OCI-LY7 (cell line): Measurements from ENCODE around the gene SEMA6B. TPM values are rescaled to one million over a fixed set of nuclear protein-coding genes. Genes with fewer than 3 reads are reported as not detected.
A peak's percentile ranks its signal among the peaks of the same experiment; 100 is the strongest.

Source experiments
- BruUV-seq: library from RNA; stranded (reverse); fragments of 400-500 nt; replicated peaks from 2 replicates; lab custom pipeline; 2021; lab: Mats Ljungman, UMichigan
- CTCF ChIA-PET: fragments of 300-600 bp; sonication (Branson Sonifier 250); formaldehyde crosslinking; loops from one replicate; lab custom pipeline; 2022; ENCODE audit warnings: antibody characterized with exemption; ENCODE audit not compliant: unreplicated experiment; lab: Charles Lee
- POLR2A ChIA-PET: fragments of 300-600 bp; sonication (Branson Sonifier 250); formaldehyde crosslinking; loops from one replicate; lab custom pipeline; 2022; ENCODE audit warnings: antibody characterized with exemption; lab: Charles Lee
- DNase-seq: peaks from one replicate; pipeline ENCODE4 v3.0.0-alpha.2; 2015; ENCODE audit warnings: low spot score
- H2AFZ ChIP-seq: fragments of 200-600 bp; sonication (generic), shearing (Covaris generic); 2 replicates; pipeline ENCODE4 v1.6.1; 2014; ENCODE audit warnings: mild to moderate bottlenecking, antibody characterized with exemption, low read length, moderate library complexity
- H3K27ac ChIP-seq: fragments of 200-600 bp; sonication (generic); 2 replicates; pipeline ENCODE4 v1.5.1; 2014; ENCODE audit warnings: mixed run types, low read depth, mild to moderate bottlenecking, moderate library complexity, low read length, inconsistent platforms; ENCODE audit not compliant: poor library complexity, severe bottlenecking
- H3K36me3 ChIP-seq: fragments of 200-600 bp; sonication (generic); 2 replicates; pipeline ENCODE4 v1.6.1; 2014; ENCODE audit warnings: mild to moderate bottlenecking, antibody characterized with exemption, low read length, moderate library complexity, mixed read lengths; ENCODE audit not compliant: insufficient read depth
- H3K4me1 ChIP-seq: fragments of 200-600 bp; sonication (generic); 2 replicates; pipeline ENCODE4 v1.5.1; 2014; ENCODE audit warnings: mild to moderate bottlenecking, low read length; ENCODE audit not compliant: insufficient read depth, poor library complexity, severe bottlenecking
- H3K4me2 ChIP-seq: fragments of 200-600 bp; sonication (generic); 2 replicates; pipeline ENCODE4 v1.6.1; 2014; ENCODE audit warnings: mild to moderate bottlenecking, low read length
- H3K4me3 ChIP-seq: fragments of 200-600 bp; sonication (generic); 2 replicates; pipeline ENCODE4 v1.5.1; 2014; ENCODE audit warnings: mild to moderate bottlenecking, low read depth, low read length; ENCODE audit not compliant: poor library complexity, severe bottlenecking
- H3K79me2 ChIP-seq: fragments of 200-600 bp; sonication (generic); 2 replicates; pipeline ENCODE4 v1.6.1; 2016; ENCODE audit warnings: low read depth, mild to moderate bottlenecking, low read length, moderate library complexity, mixed read lengths; ENCODE audit not compliant: insufficient read depth
- H3K9me2 ChIP-seq: fragments of 200-600 bp; sonication (generic); 2 replicates; pipeline ENCODE4 v1.6.1; 2016; ENCODE audit warnings: mild to moderate bottlenecking, low read length, mixed read lengths; ENCODE audit not compliant: insufficient read depth
- H3K9me3 ChIP-seq: fragments of 200-600 bp; sonication (generic); 2 replicates; pipeline ENCODE4 v1.6.1; 2014; ENCODE audit warnings: mild to moderate bottlenecking, mixed run types, low read length, mixed read lengths
- H4K20me1 ChIP-seq: fragments of 200-600 bp; sonication (generic); 2 replicates; pipeline ENCODE4 v1.6.1; 2014; ENCODE audit warnings: mild to moderate bottlenecking, antibody characterized with exemption, low read length, moderate library complexity, mixed read lengths; ENCODE audit not compliant: insufficient read depth
- CTCF ChIP-seq: fragments of 200-600 bp; sonication (generic); conservative IDR thresholded peaks from 2 replicates; pipeline ENCODE4 v1.5.1; 2014; ENCODE audit warnings: mild to moderate bottlenecking, antibody characterized with exemption, low read length, moderate library complexity, mixed read lengths
- EZH2phosphoT487 ChIP-seq: fragments of 200-600 bp; sonication (generic); IDR thresholded peaks from 2 replicates; pipeline ENCODE4 v1.6.1; 2018; ENCODE audit warnings: low read depth, borderline replicate concordance, mild to moderate bottlenecking, mixed run types, antibody characterized with exemption, low read length, moderate library complexity, mixed read lengths
- intact Hi-C: fragments of 100-400 bp; cut with micrococcal nuclease; formaldehyde crosslinking; loops from one replicate; pipeline ENCODE4 v1.10.0; 2022; ENCODE audit not compliant: unreplicated experiment
- total RNA-seq, 2 experiments: library from RNA; depleted of rRNA in 1 of 2; stranded (reverse); fragments of >200 nt in 1 of 2; shearing (Covaris generic) in 1 of 2; gene quantifications; 2 replicates each; pipeline ENCODE4 v1.2.3, GENCODE V29; 2014 to 2022

The SEMA6B gene
- total RNA-seq, 2 experiments from 2014 or later: not detected

GRCh38 chr19:4556597-4557127 lies 2.8 kb downstream of the SEMA6B start:
- POLR2A ChIA-PET: no interaction called here
- CTCF ChIA-PET: no interaction called here
- Histone ChIP-seq H3K4me1 (no peaks in the 10 kb centered on the region), H4K20me1 (no peaks in the 10 kb centered on the region), H3K79me2 (no peaks in the 10 kb centered on the region), H3K36me3 (no peaks in the 10 kb centered on the region), H3K9me3 (no peaks in the 10 kb centered on the region), H3K4me3 (no peak overlapping the region), H3K4me2 (no peak overlapping the region), H2AFZ (no peak overlapping the region), H3K27ac (no peak overlapping the region), H3K9me2 (no peaks in the 10 kb centered on the region)
- BruUV-seq: no TSS peak
- intact Hi-C loops: no loop called here
- TF ChIP-seq EZH2phosphoT487 (no peak), CTCF (no peak)
- DNase-seq: peak; percentile 51

GRCh38 chr19:4555657-4556561 lies 3.6 kb downstream of the SEMA6B start:
- peak; percentile 28 for DNase-seq

More at GRCh38 chr19:4555657-4556561, 3.6 kb downstream of the SEMA6B start:
- H3K4me2 ChIP-seq: no peak overlapping the region
- no peaks in the 10 kb centered on the region for H3K36me3 ChIP-seq
- no peaks in the 10 kb centered on the region for H4K20me1 ChIP-seq
- intact Hi-C loops: no loop called here
- H3K4me1 ChIP-seq: no peaks in the 10 kb centered on the region
- no peak for TF ChIP-seq CTCF
- TF ChIP-seq EZH2phosphoT487: no peak
- no peaks in the 10 kb centered on the region for H3K79me2 ChIP-seq
- ChIA-PET CTCF (no interaction called here), POLR2A (no interaction called here)
- H3K9me3 ChIP-seq: no peaks in the 10 kb centered on the region
- no TSS peak for BruUV-seq
- H3K9me2 ChIP-seq: no peaks in the 10 kb centered on the region
- no peak overlapping the region for H2AFZ ChIP-seq
- H3K4me3 ChIP-seq: no peak overlapping the region
- H3K27ac ChIP-seq: no peak overlapping the region
